ENCODE measurements around the gene TCF15.

DNA sequence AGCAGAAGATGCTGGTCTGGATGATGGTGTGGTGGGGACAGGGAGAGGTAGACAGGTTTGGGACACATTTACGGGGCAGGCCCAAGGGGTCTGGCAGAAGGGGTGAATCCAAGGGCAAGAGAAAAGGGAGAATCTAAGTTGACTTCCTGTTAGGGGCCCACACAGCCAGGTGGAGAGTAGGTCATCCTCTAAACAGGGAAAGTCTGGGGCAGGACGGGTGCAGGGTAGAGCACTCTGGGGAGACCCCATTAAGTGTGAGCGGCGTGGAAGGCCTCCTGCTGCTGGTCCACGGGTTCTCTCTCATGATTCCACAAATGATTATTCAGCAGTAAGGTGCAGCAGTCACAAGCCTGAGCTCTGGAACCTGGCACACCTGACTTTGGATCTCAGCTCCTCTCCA is 40.2 kb upstream of the TCF15 start:
- TF ChIP-seq CTCF (IDR thresholded peaks at IDR 0.05) (no peak), POLR2A (IDR thresholded peaks at IDR 0.05; ENCODE audit: low read depth) (no peak)

Data from esophagus muscularis mucosa (tissue), 3 donors.